Motor neuron (in vitro differentiated cells): Measurements from ENCODE around the gene DTYMK. TPM values are rescaled to one million over a fixed set of nuclear protein-coding genes. Genes with fewer than 3 reads are reported as not detected.

Experiments
- ATAC-seq, 8 experiments: fragments of 200-7000 bp; cut with Tn5 transposase; replicated peaks in 6 of 8; 2 replicates each; pipeline ENCODE4 v1.8.0; 2021; ENCODE audit warnings: mild to moderate bottlenecking in 8 of 8, moderate library complexity in 8 of 8
- H3K27ac ChIP-seq, 2 donors: fragments of 250-450 bp; sonication (Bioruptor Pico); 2 replicates each; pipeline ENCODE4 v1.9.0; 2021; ENCODE audit warnings: antibody characterized with exemption in 2 of 2, mild to moderate bottlenecking in 2 of 2, moderate library complexity in 1 of 2
- H3K4me1 ChIP-seq, 2 donors: fragments of 250-450 bp; sonication (Bioruptor Pico); replicated peaks in 1 of 2; 2 replicates each; pipeline ENCODE4 v1.6.1; 2021; ENCODE audit warnings: antibody characterized with exemption in 2 of 2, mild to moderate bottlenecking in 2 of 2, moderate library complexity in 1 of 2
- H3K4me3 ChIP-seq, 5 donors: fragments of 250-450 bp; sonication (Bioruptor Pico); 2 replicates each; pipeline ENCODE4 v1.9.0; 2021; ENCODE audit warnings: antibody characterized with exemption in 5 of 5, mild to moderate bottlenecking in 5 of 5, moderate library complexity in 4 of 5
- WGBS, 10 experiments: fragments of 450-650 bp; shearing (Covaris generic); methylation state at CpG; one replicate each; pipeline ENCODE4 v1.0.0; 2022; 5-methylcytosine and 5-hydroxymethylcytosine counted together
- in situ Hi-C, 9 experiments: fragments of 400-800 bp; cut with MboI; loops; one replicate each; pipeline ENCODE4 v1.15.0; 2021; ENCODE audit warnings: low sequenced_read_pairs in 9 of 9, low pct_unique_long_range_greater_than_20kb in 2 of 9; ENCODE audit not compliant: unreplicated experiment in 9 of 9
- total RNA-seq, 8 experiments: library from RNA; unstranded; fragments of 300-600 nt; gene quantifications; 2 replicates each; pipeline versions ENCODE4 v1.2.3 to v1.2.4, GENCODE V29; 2022

DTYMK gene
- total RNA-seq, 8 experiments from 2014 or later = 20.2 to 61.0 (median 30.0) TPM

DNA sequence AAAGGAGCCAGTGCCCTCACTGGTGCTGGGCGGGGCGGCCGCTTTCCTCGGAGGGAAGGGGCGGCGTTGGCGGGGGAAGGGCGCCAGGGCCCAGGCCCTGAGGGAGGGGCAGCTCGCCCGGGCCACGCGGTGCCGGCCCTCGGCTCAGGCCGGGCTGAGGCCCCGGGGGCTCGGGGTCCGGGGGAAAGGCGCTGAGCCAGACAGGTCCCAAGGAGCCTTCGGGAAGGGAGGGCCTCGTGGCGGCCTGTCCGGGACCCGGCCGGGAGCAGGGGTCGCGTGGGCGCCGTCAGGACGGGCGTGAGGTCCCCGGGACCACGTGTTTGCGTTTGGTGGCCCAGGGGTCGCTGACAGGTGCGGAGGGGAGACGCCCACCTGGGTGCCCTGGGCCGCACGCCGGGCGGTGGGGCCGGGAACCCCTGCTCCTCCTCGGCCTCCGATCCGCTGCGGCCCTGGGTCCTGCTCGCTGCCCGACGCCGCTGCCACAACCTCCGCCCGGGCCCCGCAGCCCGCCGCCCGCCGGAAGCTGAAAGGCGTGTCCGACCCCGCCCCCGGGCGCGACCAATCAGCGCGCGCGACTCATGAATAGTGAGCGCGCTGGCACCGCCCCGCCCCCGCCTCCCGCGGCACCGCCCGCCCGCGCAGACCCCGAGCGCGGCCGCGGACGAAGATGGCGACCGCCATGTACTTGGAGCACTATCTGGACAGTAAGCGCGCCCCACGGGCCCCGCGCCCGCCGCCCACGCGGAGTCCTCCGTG, 15.0 kb upstream of the DTYMK start, which contains the start of gene ING5:
TSS of gene ING5 (plus strand) at position 641 of the 756 bp plus-strand sequence. CDS start at position 668, 27 bp downstream.
- H3K4me3 ChIP-seq = peak within 1 kb of the TSS; percentile 78 to 96 (median 84)
- peak within 1 kb of the TSS; percentile 98 to 99 for H3K27ac ChIP-seq
- peak; percentile 64 to 80 (median 72) for ATAC-seq
- peaks cover 5 to 6% of the 10 kb centered on the region in 2 donors for H3K4me1 ChIP-seq
- in situ Hi-C loops = no loop called here
- no CpG with 5 or more reads among the region's 96 CpGs for WGBS, 10 experiments

DNA sequence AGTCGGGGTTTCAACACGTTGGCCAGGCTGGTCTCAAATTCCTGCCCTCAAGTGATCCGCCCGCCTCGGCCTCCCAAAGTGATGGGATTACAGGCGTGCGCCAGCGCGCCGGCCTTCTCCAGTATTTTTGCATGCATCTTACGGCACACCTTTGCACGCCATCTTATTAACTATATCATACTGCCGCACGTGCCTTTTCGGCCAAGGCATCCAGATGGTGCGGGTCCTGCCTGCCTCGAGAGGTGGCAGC, 14.5 kb upstream of the DTYMK start:
- peak overlapping the region; percentile 98 to 99 for H3K27ac ChIP-seq
- H3K4me1 ChIP-seq = peaks cover 5 to 6% of the 10 kb centered on the region in 2 donors
- H3K4me3 ChIP-seq = peak overlapping the region; percentile 78 to 96 (median 84)
- in situ Hi-C loops = no loop called here
- ATAC-seq = no peak
- WGBS, 10 experiments = 0 to 20% (median 0%) methylated on average over 1 to 9 of the region's 17 CpGs; no CpG with 5 or more reads in 4 of the 10 experiments

DNA sequence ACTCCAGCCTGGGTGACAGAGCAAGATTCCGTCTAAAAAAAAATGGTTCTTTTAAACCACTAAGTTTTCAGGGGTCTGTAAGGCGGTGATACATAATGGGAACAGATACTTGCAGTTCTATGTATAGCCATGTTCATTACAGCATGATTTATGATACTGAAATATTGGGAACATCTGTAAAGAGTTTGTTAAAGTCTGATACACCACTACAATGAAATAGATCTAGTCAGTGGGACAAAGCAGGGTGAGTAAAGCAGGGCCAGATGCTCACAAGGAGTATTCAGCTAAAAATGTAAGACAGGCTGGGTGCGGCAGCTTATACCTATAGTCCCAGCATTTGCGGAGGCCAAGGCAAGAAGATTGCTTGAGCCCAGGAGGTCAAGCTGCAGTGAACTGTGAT, 9.0 kb upstream of the DTYMK start:
- no peak for ATAC-seq
- H3K4me3 ChIP-seq = no peak overlapping the region
- in situ Hi-C loops = no loop called here
- 50 to 100% (median 93%) methylated on average over 1 to 4 of the region's 4 CpGs; no CpG with 5 or more reads in 4 of the 10 experiments for WGBS, 10 experiments
- H3K4me1 ChIP-seq = no peaks in the 10 kb centered on the region
- H3K27ac ChIP-seq = no peak overlapping the region

DNA sequence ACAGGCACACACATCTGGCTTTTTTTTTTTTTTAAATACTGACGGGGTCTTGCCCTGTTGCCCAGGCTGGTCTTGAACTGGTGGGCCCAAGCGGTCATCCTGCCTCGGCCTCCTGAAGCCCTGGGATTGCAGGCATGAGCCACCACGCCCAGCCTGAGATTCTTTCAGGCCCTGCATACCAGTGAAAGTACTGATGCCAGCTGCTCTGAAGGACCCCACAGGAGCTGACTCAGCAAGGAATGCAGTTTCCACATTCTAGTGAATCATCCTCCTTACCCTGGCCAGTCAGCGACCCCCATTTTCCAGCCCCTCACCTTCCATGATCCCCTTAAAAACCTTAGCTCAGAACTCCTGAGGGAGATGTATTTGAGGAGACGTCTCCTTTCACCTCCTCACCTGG, 5.8 kb upstream of the DTYMK start:
- Histone ChIP-seq H3K4me3 (no peak overlapping the region), H3K4me1 (peaks cover 7 to 10% of the 10 kb centered on the region in 2 donors), H3K27ac (no peak overlapping the region)
- WGBS, 10 experiments = 67 to 100% (median 90%) methylated on average over 1 to 3 of the region's 6 CpGs; no CpG with 5 or more reads in 3 of the 10 experiments
- in situ Hi-C loops = no loop called here
- ATAC-seq = peak in 2 of 8 experiments; percentile 31 to 33

DNA sequence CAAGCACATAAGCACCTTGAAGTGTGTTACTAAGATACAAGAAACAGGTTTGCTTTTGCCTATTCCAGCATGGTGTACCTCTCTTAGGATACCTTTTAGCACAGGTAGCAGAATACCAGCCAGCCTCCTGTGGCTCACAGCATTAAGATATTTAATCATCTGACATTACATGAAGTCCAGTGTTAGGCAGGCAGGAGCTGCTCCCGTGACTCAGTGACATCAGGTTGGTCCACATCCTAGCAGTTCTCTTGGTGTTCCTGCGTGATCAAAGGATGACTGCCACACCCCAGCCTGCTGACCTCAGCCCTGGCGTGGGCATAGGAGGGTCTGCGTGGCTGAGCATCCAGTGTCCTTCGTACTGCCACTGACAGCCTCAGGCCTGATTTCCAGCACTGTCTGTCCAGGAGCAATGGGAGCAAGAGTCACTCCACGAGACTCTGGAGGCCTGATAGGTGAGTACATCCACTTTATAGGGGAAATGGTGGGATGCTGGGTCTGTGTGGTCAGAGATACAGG, 3.6 kb upstream of the DTYMK start:
- in situ Hi-C loops = no loop called here
- no peak overlapping the region for H3K27ac ChIP-seq
- 80 to 100% (median 93%) methylated on average over 2 to 3 of the region's 6 CpGs; no CpG with 5 or more reads in 6 of the 10 experiments for WGBS, 10 experiments
- ATAC-seq = no peak
- peaks cover 12 to 15% of the 10 kb centered on the region in 2 donors for H3K4me1 ChIP-seq
- H3K4me3 ChIP-seq = no peak overlapping the region

DNA sequence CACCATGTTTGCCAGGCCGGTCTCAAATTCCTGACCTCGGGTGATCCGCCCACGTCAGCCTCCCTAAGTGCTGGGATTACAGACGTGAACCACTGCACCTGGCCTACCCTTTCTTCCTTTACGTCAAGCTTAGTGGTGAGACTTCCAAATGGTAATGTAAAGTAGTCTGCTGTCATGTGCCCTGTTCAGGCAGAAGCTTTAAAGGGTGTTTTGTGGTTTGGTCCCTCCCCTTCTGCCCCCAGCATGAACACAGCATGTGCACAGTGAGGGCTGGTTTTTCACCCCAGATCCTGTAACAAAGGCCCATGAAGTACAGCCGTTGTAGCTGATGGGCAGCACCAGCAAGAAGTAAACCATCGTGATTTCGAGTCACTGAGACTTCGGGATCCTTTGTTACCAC, 2.7 kb upstream of the DTYMK start:
- ATAC-seq = no peak
- Histone ChIP-seq H3K27ac (no peak overlapping the region), H3K4me3 (no peak overlapping the region), H3K4me1 (peaks cover 12 to 15% of the 10 kb centered on the region in 2 donors)
- WGBS, 10 experiments = 73 to 100% (median 89%) methylated on average over 1 to 9 of the region's 10 CpGs; no CpG with 5 or more reads in 4 of the 10 experiments
- in situ Hi-C loops = no loop called here

DNA sequence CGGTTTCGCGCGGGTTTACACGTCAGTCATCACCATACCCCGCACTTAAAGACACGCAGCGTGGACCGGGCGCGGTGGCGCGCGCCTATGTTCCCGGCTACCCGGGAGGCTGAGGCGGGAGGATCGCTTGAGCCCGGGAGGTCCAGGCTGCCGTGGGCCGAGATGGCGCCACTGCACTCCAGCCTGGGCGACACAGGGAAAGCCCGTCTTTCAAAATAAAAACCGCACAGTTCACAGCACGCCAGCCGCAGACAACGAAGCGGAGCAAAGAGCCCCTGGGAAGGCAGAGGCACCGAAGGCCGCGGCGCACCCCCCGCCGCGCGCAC, 328 bp downstream of the DTYMK start:
- peak overlapping the region; percentile 62 to 74 (median 66) for H3K4me3 ChIP-seq
- 0 to 2% (median 0%) methylated on average over 3 to 24 of the region's 37 CpGs; no CpG with 5 or more reads in 3 of the 10 experiments for WGBS, 10 experiments
- peak overlapping the region; percentile 67 to 91 for H3K27ac ChIP-seq
- peak in 7 of 8 experiments; percentile 4 to 16 (median 11) for ATAC-seq
- H3K4me1 ChIP-seq = peaks cover 12 to 15% of the 10 kb centered on the region in 2 donors
- in situ Hi-C loops = no loop called here

DNA sequence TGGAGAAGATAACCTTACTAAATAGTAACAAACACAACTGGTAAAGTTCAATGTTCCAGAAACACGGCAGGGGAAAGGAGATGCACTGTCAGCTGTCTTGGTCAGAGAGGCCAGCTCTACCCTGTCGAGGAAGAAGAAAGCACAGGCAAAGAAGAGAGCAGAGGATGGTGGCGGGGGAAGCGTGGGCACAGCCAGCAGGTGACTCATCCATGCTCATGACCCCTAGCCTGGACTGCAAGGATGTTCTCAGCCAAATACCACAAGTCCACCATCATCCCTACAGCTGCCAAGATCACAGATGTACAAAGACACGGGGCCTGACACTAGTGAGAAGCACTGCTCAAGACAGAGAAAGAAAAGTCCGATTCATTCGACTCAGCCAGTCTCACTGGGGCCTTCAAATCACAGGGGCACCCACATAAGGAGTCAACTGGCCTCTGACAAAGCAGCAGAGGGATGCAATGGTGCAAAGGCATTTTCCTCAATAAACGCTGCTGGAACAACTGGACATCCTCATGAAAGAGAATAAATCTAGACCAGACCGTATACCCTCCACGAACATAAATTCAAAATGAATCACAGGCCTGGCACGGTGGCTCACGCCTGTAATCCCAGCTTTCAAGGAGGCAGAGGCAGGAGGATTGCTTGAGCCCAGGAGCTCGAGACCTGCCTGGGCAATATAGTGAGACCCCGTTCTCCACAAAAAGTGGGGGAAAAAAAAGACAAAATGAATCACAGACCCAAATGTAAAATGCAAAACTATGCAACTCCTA, 5.6 kb downstream of the DTYMK start:
- ATAC-seq = peak in 7 of 8 experiments; percentile 21 to 77 (median 59)
- in situ Hi-C loops = no loop called here
- H3K27ac ChIP-seq = no peak overlapping the region

DNA sequence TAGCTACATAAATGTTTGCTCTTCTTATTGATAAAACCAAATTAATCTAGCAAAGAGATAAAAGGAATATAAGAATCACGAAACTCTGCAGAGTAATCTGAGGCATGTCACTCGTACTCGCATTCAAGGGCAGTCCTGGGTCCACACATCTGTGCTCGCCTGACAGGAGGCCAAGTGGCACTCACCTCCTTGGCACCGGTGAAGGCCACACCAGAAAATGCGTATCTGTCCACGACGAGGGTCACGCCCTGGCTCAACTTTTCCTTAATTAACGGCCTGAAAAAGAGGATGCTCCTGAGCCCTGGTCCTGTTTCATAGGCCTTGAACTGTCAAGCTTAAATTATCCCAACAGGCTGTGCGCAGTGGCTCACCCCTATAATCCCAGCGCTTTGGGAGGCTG, 6.6 kb downstream of the DTYMK start:
- in situ Hi-C loops = no loop called here
- no peak for ATAC-seq
- Histone ChIP-seq H3K4me1 (no peaks in the 10 kb centered on the region), H3K27ac (no peak overlapping the region), H3K4me3 (no peak overlapping the region)
- WGBS, 10 experiments = 60 to 100% (median 90%) methylated on average over 1 to 11 of the region's 12 CpGs; no CpG with 5 or more reads in 3 of the 10 experiments

More for the DNA sequence above, 5.6 kb downstream of the DTYMK start:
- 0 to 100% (median 92%) methylated on average over 1 to 10 of the region's 14 CpGs for WGBS, 10 experiments
- H3K4me3 ChIP-seq = no peak overlapping the region
- H3K4me1 ChIP-seq = peaks cover 6% of the 10 kb centered on the region in 2 donors

DNA sequence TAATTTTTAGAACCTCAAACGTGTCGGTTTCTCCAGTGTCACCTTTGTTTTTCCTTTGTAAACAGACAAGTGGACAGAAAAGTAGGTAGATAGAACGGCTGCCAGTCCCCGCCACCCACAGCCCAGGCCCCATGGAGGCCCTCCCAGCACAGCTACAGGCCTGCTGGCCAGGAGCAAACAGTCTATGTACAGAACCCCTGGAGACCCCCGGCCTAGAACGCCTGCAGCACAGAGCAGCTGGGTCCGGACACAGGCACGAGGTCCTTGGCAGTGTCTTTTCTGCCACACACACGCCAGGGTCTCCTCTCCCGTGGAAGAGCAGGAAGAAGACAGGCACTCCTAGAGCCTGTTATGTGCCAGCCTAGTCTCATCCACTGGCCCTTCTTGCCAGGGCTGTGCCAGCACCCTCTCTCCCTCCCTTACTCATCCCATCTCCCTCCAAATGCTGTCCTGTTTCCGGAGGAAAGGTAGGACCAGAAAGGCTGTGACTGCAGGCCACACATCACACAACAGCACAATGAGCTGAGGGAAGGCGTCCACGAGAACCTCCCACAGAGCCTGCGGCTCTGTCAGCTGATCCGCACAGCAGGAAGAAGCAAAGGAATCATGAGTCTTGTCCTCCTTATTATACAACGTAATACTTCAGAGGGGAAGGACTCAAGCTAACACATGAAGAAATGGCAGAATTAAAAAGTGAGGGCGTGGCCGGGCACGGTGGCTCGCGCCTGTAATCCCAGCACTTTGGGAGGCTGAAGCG, 7.7 kb downstream of the DTYMK start:
- Histone ChIP-seq H3K4me1 (no peaks in the 10 kb centered on the region), H3K4me3 (no peak overlapping the region), H3K27ac (no peak overlapping the region)
- in situ Hi-C loops = no loop called here
- 61 to 100% (median 94%) methylated on average over 1 to 13 of the region's 22 CpGs for WGBS, 10 experiments
- no peak for ATAC-seq

DNA sequence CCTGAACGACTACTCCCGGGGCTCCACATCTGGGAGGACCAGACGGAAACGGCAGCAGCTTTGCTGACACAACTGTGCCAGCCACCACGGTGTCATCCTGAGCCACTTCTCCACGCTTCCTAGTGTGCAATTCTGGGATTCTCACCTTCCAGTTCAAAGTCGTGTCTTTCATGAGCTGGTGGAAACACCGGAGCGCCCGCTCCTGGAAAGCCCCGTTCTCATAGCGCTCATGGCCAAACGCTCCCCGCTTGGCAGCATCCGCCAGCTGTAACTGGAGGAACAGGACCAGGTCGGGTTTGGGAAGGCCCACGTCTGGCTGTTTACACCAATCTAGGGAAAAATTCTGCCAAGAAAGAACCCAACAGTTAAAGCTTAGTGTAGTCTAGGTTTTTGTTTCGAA, 8.3 kb downstream of the DTYMK start:
- no peak for ATAC-seq
- H3K4me3 ChIP-seq = no peak overlapping the region
- WGBS, 10 experiments = 90 to 100% (median 98%) methylated on average over 1 to 12 of the region's 18 CpGs; no CpG with 5 or more reads in 3 of the 10 experiments
- H3K4me1 ChIP-seq = no peaks in the 10 kb centered on the region
- in situ Hi-C loops = no loop called here
- no peak overlapping the region for H3K27ac ChIP-seq

DNA sequence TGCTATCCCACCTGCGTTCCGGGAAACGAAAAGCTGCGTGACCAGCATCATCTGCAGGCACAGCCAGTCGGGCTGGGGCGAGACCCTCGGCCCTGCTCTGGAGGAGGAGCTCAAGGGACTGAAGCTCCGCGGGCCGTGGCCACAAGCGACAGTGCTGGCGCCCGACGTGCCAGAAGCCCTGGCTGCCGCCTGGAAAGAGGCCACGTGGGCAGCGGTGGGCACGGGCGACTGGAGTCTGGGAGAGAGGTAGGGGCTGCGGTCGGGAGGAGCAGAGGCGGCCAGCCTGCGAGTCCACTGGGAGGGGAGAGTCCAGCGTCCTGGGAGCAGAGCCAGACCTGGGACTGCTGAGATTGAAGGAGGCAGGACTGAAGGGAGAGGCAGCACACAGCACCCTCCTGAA, 9.2 kb downstream of the DTYMK start:
- H3K27ac ChIP-seq = no peak overlapping the region
- H3K4me1 ChIP-seq = no peaks in the 10 kb centered on the region
- no peak overlapping the region for H3K4me3 ChIP-seq
- in situ Hi-C loops = no loop called here
- WGBS, 10 experiments = 92 to 100% (median 97%) methylated on average over 2 to 15 of the region's 24 CpGs; no CpG with 5 or more reads in 6 of the 10 experiments
- ATAC-seq = peak in 3 of 8 experiments; percentile 1 to 7 (median 3)
